Endothelial cell of umbilical vein (primary cell): ENCODE measurements around the gene SLC35E4.

ENCODE experiments used
- EZH2 ChIP-seq: IDR thresholded peaks from 2 replicates; pipeline ENCODE4 v1.6.1; 2012; ENCODE audit warnings: borderline replicate concordance, low read depth, mild to moderate bottlenecking, moderate library complexity, low read length, inconsistent platforms; ENCODE audit not compliant: severe bottlenecking
- FOS ChIP-seq: IDR thresholded peaks from 2 replicates; pipeline ENCODE4 v1.6.1; 2011; ENCODE audit warnings: mild to moderate bottlenecking, low read length, moderate library complexity, borderline replicate concordance; ENCODE audit not compliant: insufficient read depth
- GATA2 ChIP-seq: IDR thresholded peaks from 2 replicates; pipeline ENCODE4 v1.7.0; 2011; ENCODE audit warnings: low read depth, mild to moderate bottlenecking, moderate library complexity, mixed read lengths, low read length; ENCODE audit not compliant: insufficient read length, insufficient read depth
- POLR2A ChIP-seq: IDR thresholded peaks from 2 replicates; pipeline ENCODE4 v1.6.1; 2012; ENCODE audit warnings: low read depth, mild to moderate bottlenecking, control low read depth, low read length
- POLR2AphosphoS5 ChIP-seq: IDR thresholded peaks from 2 replicates; pipeline ENCODE4 v1.6.1; 2012; ENCODE audit warnings: low read depth, mild to moderate bottlenecking, control low read depth, low read length, moderate library complexity; ENCODE audit not compliant: insufficient read depth
- TF ChIP-seq, protein P1 (sequence below), 2 donors: IDR thresholded peaks; 1 replicate in 1 of 2; 2 replicates in 1 of 2; pipeline ENCODE4 v1.5.1; 2011; ENCODE audit warnings: low read length in 2 of 2, mild to moderate bottlenecking in 2 of 2, moderate library complexity in 2 of 2, control low read depth in 1 of 2, inconsistent platforms in 1 of 2, low read depth in 1 of 2; ENCODE audit not compliant: insufficient read depth in 1 of 2; ENCODE audit errors: extremely low read depth in 1 of 2
- TF ChIP-seq, protein P2 (sequence below): IDR thresholded peaks from 2 replicates; pipeline ENCODE4 v1.6.1; 2011; ENCODE audit not compliant: insufficient read depth, insufficient read length

DNA sequence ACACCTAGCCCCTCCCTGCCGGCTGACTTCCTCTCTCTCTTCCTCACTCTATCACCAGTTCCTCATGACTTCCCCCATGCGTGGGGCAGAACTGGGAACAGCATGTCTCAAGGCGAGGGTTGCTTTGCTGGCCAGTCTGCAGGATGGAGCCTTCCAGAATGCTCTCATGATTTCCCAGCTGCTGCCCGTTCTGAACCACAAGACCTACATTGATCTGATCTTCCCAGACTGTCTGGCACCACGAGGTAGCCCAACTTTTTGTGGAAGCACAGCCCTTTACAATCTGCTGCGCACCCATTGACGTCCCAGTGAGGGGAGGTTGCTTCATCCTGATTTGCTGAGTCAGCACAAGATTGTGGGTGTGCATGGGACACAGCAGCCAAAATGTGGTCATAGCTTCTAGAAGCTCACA, 20.0 kb upstream of the SLC35E4 start:
- TF ChIP-seq, protein P1, sequence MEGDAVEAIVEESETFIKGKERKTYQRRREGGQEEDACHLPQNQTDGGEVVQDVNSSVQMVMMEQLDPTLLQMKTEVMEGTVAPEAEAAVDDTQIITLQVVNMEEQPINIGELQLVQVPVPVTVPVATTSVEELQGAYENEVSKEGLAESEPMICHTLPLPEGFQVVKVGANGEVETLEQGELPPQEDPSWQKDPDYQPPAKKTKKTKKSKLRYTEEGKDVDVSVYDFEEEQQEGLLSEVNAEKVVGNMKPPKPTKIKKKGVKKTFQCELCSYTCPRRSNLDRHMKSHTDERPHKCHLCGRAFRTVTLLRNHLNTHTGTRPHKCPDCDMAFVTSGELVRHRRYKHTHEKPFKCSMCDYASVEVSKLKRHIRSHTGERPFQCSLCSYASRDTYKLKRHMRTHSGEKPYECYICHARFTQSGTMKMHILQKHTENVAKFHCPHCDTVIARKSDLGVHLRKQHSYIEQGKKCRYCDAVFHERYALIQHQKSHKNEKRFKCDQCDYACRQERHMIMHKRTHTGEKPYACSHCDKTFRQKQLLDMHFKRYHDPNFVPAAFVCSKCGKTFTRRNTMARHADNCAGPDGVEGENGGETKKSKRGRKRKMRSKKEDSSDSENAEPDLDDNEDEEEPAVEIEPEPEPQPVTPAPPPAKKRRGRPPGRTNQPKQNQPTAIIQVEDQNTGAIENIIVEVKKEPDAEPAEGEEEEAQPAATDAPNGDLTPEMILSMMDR (IDR thresholded peaks at IDR 0.05; ENCODE audit: extremely low read depth in 1 of 2, insufficient read depth in 1 of 2, low read depth in 1 of 2, low read length in 2 of 2) = no peak
- TF ChIP-seq POLR2A (no peak), POLR2AphosphoS5 (no peak), EZH2 (no peak), FOS (no peak), GATA2 (no peak)
- TF ChIP-seq, protein P2, sequence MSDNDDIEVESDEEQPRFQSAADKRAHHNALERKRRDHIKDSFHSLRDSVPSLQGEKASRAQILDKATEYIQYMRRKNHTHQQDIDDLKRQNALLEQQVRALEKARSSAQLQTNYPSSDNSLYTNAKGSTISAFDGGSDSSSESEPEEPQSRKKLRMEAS = no peak
